Neural cell (in vitro differentiated cells): ENCODE measurements around the gene SLC22A14. TPM values are rescaled to one million over a fixed set of nuclear protein-coding genes. Genes with fewer than 3 reads are reported as not detected.
"Not testable (repeated sequence)": the region's sequence is repeated elsewhere in the genome, so short reads cannot be mapped to it uniquely, and the experiment has no call there.

ENCODE experiments used
- H2AFZ ChIP-seq: fragments of 200-600, 300-800 bp; sonication (generic), shearing (Covaris generic); 2 replicates; pipeline ENCODE4 v1.6.0; 2014; ENCODE audit warnings: low read depth, mild to moderate bottlenecking, antibody characterized with exemption, low read length, moderate library complexity
- H3F3A ChIP-seq: fragments of 200-600 bp; shearing (Covaris generic); 2 replicates; pipeline ENCODE4 v1.6.1; 2016; ENCODE audit warnings: mild to moderate bottlenecking, moderate library complexity, mixed read lengths, antibody characterized with exemption, low read length; ENCODE audit not compliant: insufficient read depth, poor library complexity, severe bottlenecking
- H3K27ac ChIP-seq: fragments of 200-600, 300-800 bp; sonication (generic), shearing (Covaris generic); 2 replicates; pipeline ENCODE4 v1.5.1; 2014; ENCODE audit warnings: mild to moderate bottlenecking, low read length, moderate library complexity
- H3K27me3 ChIP-seq: fragments of 300-800, 200-600 bp; sonication (generic), shearing (Covaris generic); 2 replicates; pipeline ENCODE4 v1.6.0; 2014; ENCODE audit warnings: mild to moderate bottlenecking, low read depth, low read length, moderate library complexity; ENCODE audit not compliant: insufficient read depth
- H3K36me3 ChIP-seq: fragments of 300-800, 200-600 bp; sonication (generic), shearing (Covaris generic); 2 replicates; pipeline ENCODE4 v1.5.1; 2014; ENCODE audit warnings: mild to moderate bottlenecking, antibody characterized with exemption, low read length, moderate library complexity; ENCODE audit not compliant: insufficient read depth
- H3K4me2 ChIP-seq: fragments of 300-800, 200-600 bp; sonication (generic), shearing (Covaris generic); 2 replicates; pipeline ENCODE4 v1.6.0; 2014; ENCODE audit warnings: mild to moderate bottlenecking, low read length
- H3K4me3 ChIP-seq: fragments of 300-800, 200-600 bp; sonication (generic), shearing (Covaris generic); 2 replicates; pipeline ENCODE4 v1.5.1; 2014; ENCODE audit warnings: mild to moderate bottlenecking, low read length, moderate library complexity
- H3K79me2 ChIP-seq: fragments of 200-600 bp; shearing (Covaris generic); replicated peaks from 2 replicates; pipeline ENCODE4 v1.6.0; 2014; ENCODE audit warnings: mild to moderate bottlenecking, low read length, moderate library complexity; ENCODE audit not compliant: insufficient read depth
- H3K9ac ChIP-seq: fragments of 300-800, 200-600 bp; sonication (generic), shearing (Covaris generic); 2 replicates; pipeline ENCODE4 v1.6.1; 2016; ENCODE audit warnings: mild to moderate bottlenecking, low read length, mixed read lengths
- H3K9me2 ChIP-seq: fragments of 200-600 bp; shearing (Covaris generic); 2 replicates; pipeline ENCODE4 v1.6.1; 2016; ENCODE audit warnings: mild to moderate bottlenecking, low read length, mixed read lengths; ENCODE audit not compliant: insufficient read depth
- H3K9me3 ChIP-seq: fragments of 200-600, 300-800 bp; sonication (generic), shearing (Covaris generic); 2 replicates; pipeline ENCODE4 v1.6.1; 2016; ENCODE audit warnings: mild to moderate bottlenecking, mixed run types, low read length, moderate library complexity, mixed read lengths
- H4K20me1 ChIP-seq: fragments of 200-600 bp; shearing (Covaris generic); 2 replicates; pipeline ENCODE4 v1.6.1; 2016; ENCODE audit warnings: mild to moderate bottlenecking, mixed run types; ENCODE audit not compliant: insufficient read depth
- EP300 ChIP-seq: fragments of 450-650 bp; conservative IDR thresholded peaks from 2 replicates; pipeline ENCODE4 v1.6.1; 2014; ENCODE audit warnings: antibody characterized with exemption, mild to moderate bottlenecking, moderate library complexity; ENCODE audit not compliant: poor library complexity, severe bottlenecking
- EZH2 ChIP-seq: fragments of 200-600, 300-800 bp; shearing (Covaris generic), sonication (generic); IDR thresholded peaks from 2 replicates; pipeline ENCODE4 v1.6.1; 2014; ENCODE audit warnings: antibody characterized with exemption, low read length, borderline replicate concordance, mild to moderate bottlenecking; ENCODE audit not compliant: insufficient read depth, poor library complexity, severe bottlenecking
- MXI1 ChIP-seq: fragments of 450-650 bp; conservative IDR thresholded peaks from 2 replicates; pipeline ENCODE4 v1.6.1; 2014; ENCODE audit warnings: antibody characterized with exemption, mild to moderate bottlenecking; ENCODE audit not compliant: poor library complexity, severe bottlenecking
- POLR2AphosphoS5 ChIP-seq: IDR thresholded peaks from 2 replicates; pipeline ENCODE4 v1.6.1; 2012
- RAD21 ChIP-seq: fragments of 450-650 bp; conservative IDR thresholded peaks from 2 replicates; pipeline ENCODE4 v1.6.1; 2014; ENCODE audit warnings: antibody characterized with exemption, mild to moderate bottlenecking, moderate library complexity
- SMC3 ChIP-seq: fragments of 450-650 bp; conservative IDR thresholded peaks from 2 replicates; pipeline ENCODE4 v1.6.1; 2014; ENCODE audit warnings: antibody characterized with exemption, mild to moderate bottlenecking, moderate library complexity; ENCODE audit not compliant: poor library complexity
- TAF1 ChIP-seq: IDR thresholded peaks from 2 replicates; pipeline ENCODE4 v1.6.1; 2012; ENCODE audit warnings: low read depth
- polyA plus RNA-seq: library from polyadenylated mRNA; depleted of rRNA; stranded (reverse); fragments of >200 nt; gene quantifications from 2 replicates; pipeline ENCODE4 v1.2.3, GENCODE V29; 2014
- TF ChIP-seq, protein P1 (sequence below): IDR thresholded peaks from 2 replicates; pipeline ENCODE4 v1.6.1; 2012; ENCODE audit warnings: borderline replicate concordance
- TF ChIP-seq, protein P2 (sequence below): fragments of 450-650 bp; IDR thresholded peaks from 2 replicates; pipeline ENCODE4 v1.5.1; 2014; ENCODE audit warnings: antibody characterized with exemption, mild to moderate bottlenecking, moderate library complexity; ENCODE audit not compliant: poor library complexity, severe bottlenecking

SLC22A14 gene
- polyA plus RNA-seq, 1 donor from 2014 or later, result 0.25 TPM

DNA sequence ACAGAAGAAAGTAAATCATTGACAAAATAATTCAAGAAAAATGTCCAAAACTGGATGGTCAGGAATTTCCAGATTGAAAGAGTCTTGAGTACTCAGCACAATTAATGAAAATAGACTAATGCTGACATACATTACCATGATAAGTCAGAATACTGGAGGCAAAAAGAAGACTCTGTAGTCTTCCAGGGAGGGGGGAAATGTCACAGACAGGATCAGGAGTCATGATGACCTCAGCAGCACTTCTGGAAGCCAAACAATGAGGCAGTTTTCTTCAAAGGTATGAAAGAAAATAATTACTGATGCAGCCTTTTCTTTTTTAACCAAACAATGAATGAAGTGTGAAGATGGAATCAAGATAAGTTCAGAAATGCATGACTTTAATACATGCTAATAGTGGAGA, 46.6 kb upstream of the SLC22A14 start:
- H3K36me3 ChIP-seq, result no peaks in the 10 kb centered on the region
- H3K4me2 ChIP-seq, result no peak overlapping the region
- no peak for TF ChIP-seq POLR2AphosphoS5
- no peak for TF ChIP-seq RAD21
- TF ChIP-seq EZH2, result no peak
- TF ChIP-seq MXI1, result no peak
- TF ChIP-seq TAF1, result no peak
- TF ChIP-seq SMC3, result no peak
- TF ChIP-seq EP300, result no peak
- TF ChIP-seq, protein P1, sequence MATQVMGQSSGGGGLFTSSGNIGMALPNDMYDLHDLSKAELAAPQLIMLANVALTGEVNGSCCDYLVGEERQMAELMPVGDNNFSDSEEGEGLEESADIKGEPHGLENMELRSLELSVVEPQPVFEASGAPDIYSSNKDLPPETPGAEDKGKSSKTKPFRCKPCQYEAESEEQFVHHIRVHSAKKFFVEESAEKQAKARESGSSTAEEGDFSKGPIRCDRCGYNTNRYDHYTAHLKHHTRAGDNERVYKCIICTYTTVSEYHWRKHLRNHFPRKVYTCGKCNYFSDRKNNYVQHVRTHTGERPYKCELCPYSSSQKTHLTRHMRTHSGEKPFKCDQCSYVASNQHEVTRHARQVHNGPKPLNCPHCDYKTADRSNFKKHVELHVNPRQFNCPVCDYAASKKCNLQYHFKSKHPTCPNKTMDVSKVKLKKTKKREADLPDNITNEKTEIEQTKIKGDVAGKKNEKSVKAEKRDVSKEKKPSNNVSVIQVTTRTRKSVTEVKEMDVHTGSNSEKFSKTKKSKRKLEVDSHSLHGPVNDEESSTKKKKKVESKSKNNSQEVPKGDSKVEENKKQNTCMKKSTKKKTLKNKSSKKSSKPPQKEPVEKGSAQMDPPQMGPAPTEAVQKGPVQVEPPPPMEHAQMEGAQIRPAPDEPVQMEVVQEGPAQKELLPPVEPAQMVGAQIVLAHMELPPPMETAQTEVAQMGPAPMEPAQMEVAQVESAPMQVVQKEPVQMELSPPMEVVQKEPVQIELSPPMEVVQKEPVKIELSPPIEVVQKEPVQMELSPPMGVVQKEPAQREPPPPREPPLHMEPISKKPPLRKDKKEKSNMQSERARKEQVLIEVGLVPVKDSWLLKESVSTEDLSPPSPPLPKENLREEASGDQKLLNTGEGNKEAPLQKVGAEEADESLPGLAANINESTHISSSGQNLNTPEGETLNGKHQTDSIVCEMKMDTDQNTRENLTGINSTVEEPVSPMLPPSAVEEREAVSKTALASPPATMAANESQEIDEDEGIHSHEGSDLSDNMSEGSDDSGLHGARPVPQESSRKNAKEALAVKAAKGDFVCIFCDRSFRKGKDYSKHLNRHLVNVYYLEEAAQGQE, result no peak
- TF ChIP-seq, protein P2, sequence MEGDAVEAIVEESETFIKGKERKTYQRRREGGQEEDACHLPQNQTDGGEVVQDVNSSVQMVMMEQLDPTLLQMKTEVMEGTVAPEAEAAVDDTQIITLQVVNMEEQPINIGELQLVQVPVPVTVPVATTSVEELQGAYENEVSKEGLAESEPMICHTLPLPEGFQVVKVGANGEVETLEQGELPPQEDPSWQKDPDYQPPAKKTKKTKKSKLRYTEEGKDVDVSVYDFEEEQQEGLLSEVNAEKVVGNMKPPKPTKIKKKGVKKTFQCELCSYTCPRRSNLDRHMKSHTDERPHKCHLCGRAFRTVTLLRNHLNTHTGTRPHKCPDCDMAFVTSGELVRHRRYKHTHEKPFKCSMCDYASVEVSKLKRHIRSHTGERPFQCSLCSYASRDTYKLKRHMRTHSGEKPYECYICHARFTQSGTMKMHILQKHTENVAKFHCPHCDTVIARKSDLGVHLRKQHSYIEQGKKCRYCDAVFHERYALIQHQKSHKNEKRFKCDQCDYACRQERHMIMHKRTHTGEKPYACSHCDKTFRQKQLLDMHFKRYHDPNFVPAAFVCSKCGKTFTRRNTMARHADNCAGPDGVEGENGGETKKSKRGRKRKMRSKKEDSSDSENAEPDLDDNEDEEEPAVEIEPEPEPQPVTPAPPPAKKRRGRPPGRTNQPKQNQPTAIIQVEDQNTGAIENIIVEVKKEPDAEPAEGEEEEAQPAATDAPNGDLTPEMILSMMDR, result no peak
- H3K79me2 ChIP-seq, result no peaks in the 10 kb centered on the region
- H4K20me1 ChIP-seq, result no peaks in the 10 kb centered on the region
- no peak overlapping the region for H3K27ac ChIP-seq
- no peaks in the 10 kb centered on the region for H3K9me2 ChIP-seq
- H3K9me3 ChIP-seq, result no peaks in the 10 kb centered on the region
- no peak overlapping the region for H3K9ac ChIP-seq
- no peak overlapping the region for H2AFZ ChIP-seq
- H3K4me3 ChIP-seq, result no peak overlapping the region
- H3F3A ChIP-seq, result no peaks in the 10 kb centered on the region
- H3K27me3 ChIP-seq, result no peaks in the 10 kb centered on the region

DNA sequence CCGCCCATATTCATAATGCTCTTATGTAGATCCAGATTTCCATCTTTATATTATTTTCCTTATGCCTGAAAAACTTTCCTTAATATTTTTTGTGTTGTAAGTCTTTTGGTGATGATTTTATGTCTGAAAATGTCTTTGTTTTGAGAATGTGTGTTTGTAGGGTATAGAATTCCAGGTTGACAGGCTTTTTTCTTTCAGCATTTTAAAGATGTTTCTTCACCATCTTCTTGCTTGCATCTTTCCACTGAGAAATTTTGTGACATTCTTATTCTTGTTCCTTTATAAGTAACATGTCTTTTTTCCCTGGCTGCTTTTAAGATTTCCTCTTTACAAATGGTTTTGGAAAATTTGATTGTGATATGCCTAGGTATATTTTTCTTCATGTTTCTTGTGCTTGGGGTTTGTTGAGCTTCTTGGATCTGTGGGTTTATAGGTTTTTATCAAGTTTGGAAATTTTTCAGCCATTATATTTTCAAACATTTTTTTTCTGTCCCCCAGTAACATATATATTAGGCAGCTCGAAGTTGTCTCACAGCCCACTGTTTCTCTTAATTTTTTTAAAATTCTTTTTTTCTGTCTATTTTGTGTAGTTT, 43.6 kb upstream of the SLC22A14 start:
- Histone ChIP-seq H3K79me2 (no peaks in the 10 kb centered on the region), H3K9me2 (no peaks in the 10 kb centered on the region), H3K4me3 (no peak overlapping the region), H3K4me2 (no peak overlapping the region), H3K36me3 (no peaks in the 10 kb centered on the region), H3K9ac (no peak overlapping the region), H3K27ac (no peak overlapping the region), H3F3A (no peaks in the 10 kb centered on the region), H3K27me3 (no peaks in the 10 kb centered on the region), H4K20me1 (no peaks in the 10 kb centered on the region), H3K9me3 (no peaks in the 10 kb centered on the region), H2AFZ (no peak overlapping the region)
- TF ChIP-seq MXI1 (no peak), TAF1 (no peak), EP300 (no peak), SMC3 (no peak), POLR2AphosphoS5 (no peak), EZH2 (no peak), RAD21 (no peak)
- TF ChIP-seq, protein P2, result no peak
- TF ChIP-seq, protein P1, result no peak

DNA sequence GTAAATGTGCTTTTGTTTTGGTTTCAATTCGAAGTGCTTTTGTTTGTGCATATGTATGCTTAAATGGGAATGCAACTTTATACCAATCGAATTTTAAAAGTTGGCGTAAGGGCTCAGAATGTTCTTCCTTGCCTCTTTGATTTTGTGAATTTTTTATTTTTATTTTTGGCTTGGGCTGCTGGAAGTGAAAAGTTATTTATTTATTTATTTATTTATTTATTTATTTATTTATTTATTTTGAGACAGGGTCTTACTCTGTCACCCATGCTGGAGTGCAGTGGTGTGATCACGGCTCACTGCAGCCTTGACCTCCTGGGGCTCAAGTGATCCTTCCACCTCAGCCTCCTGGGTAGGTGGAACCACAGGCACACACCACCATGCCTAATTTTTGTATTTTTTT, 39.3 kb upstream of the SLC22A14 start:
- not testable (repeated sequence) for H3K4me2 ChIP-seq, H3K4me3 ChIP-seq, H4K20me1 ChIP-seq, H3K9ac ChIP-seq, H3K27ac ChIP-seq, H3F3A ChIP-seq, H3K27me3 ChIP-seq, H3K79me2 ChIP-seq, H2AFZ ChIP-seq, H3K36me3 ChIP-seq, H3K9me3 ChIP-seq, H3K9me2 ChIP-seq
